K562 (cell line): Measurements from ENCODE around the gene REM2. TPM values are rescaled to one million over a fixed set of nuclear protein-coding genes. Genes with fewer than 3 reads are reported as not detected.
A peak's percentile ranks its signal among the peaks of the same experiment; 100 is the strongest.

Experiments
- ATAC-seq: fragments of 200-7000 bp; cut with Tn5 transposase; 3 replicates; pipeline ENCODE4 v1.9.1; 2020; ENCODE audit warnings: moderate library complexity
- BruUV-seq: library from RNA; stranded (reverse); fragments of 400-500 nt; replicated peaks from 2 replicates; lab custom pipeline; 2021; lab: Mats Ljungman, UMichigan
- CTCF ChIA-PET: fragments of 300-600 bp; formaldehyde crosslinking; extraction: SDS; loops from one replicate; lab custom pipeline; 2021; ENCODE audit warnings: low intra/inter-chr PET ratio; lab: Yijun Ruan, JAX
- POLR2A ChIA-PET: fragments of 300-600, 350-650 bp; sonication (Branson Sonifier 250); formaldehyde crosslinking; extraction: SDS; loops from one replicate; lab custom pipeline; 2021; ENCODE audit warnings: antibody characterized with exemption, inconsistent platforms; lab: Yijun Ruan, JAX
- DNase-seq, 4 experiments: peaks; one replicate each; pipeline versions ENCODE4 v3.0.0 to v3.0.0-alpha.2; 2011 to 2018; ENCODE audit warnings: low spot score in 3 of 4, mixed read lengths in 3 of 4; ENCODE audit errors: extremely low read depth in 1 of 4
- FAIRE-seq: peaks from 2 replicates; lab custom pipeline; 2011; peaks lifted over from hg19 to GRCh38; lab: Jason Lieb, UNC
- H2AFZ ChIP-seq: 2 replicates; pipeline ENCODE4 v1.6.0; 2011; ENCODE audit warnings: low read depth, low read length, control low read depth, inconsistent platforms
- H3K27ac ChIP-seq: fragments of 200-600 bp; 3 replicates; pipeline ENCODE4 v1.8.0; 2011; ENCODE audit warnings: low read depth, mild to moderate bottlenecking, control low read depth, inconsistent platforms, low read length, moderate library complexity, mixed read lengths; ENCODE audit errors: extremely low read depth
- H3K27me3 ChIP-seq, 2 experiments: fragments of 300-600 bp in 1 of 2; 2 replicates in 1 of 2; 3 replicates in 1 of 2; pipeline versions ENCODE4 v1.6.0 to v1.8.0; 2011; ENCODE audit warnings: inconsistent platforms in 2 of 2, low read length in 2 of 2, mild to moderate bottlenecking in 1 of 2, mixed read lengths in 1 of 2, moderate library complexity in 1 of 2; ENCODE audit not compliant: control insufficient read depth in 2 of 2, insufficient read depth in 2 of 2
- H3K36me3 ChIP-seq: fragments of 300-600 bp; 3 replicates; pipeline ENCODE4 v1.8.0; 2011; ENCODE audit warnings: mild to moderate bottlenecking, low read length, inconsistent platforms; ENCODE audit not compliant: control insufficient read depth, insufficient read depth
- H3K4me1 ChIP-seq, 2 experiments: fragments of 200-600 bp in 1 of 2; replicated peaks in 1 of 2; 2 replicates in 1 of 2; 3 replicates in 1 of 2; pipeline versions ENCODE4 v1.5.1 to v1.8.0; 2011; ENCODE audit warnings: inconsistent platforms in 2 of 2, low read length in 2 of 2, mild to moderate bottlenecking in 1 of 2, mixed read lengths in 1 of 2, moderate library complexity in 1 of 2; ENCODE audit not compliant: control insufficient read depth in 2 of 2, insufficient read depth in 2 of 2
- H3K4me2 ChIP-seq: 2 replicates; pipeline ENCODE4 v1.6.1; 2011; ENCODE audit warnings: low read length, control low read depth, inconsistent platforms, mixed read lengths; ENCODE audit not compliant: insufficient read depth
- H3K4me3 ChIP-seq: fragments of 200-600 bp; sonication (generic), shearing (Covaris generic); 2 replicates; pipeline ENCODE4 v1.5.1; 2016; ENCODE audit warnings: control low read depth, inconsistent platforms
- H3K79me2 ChIP-seq: fragments of 200-600 bp; 3 replicates; pipeline ENCODE4 v1.8.0; 2011; ENCODE audit warnings: low read length, inconsistent platforms; ENCODE audit not compliant: control insufficient read depth, insufficient read depth
- H3K9ac ChIP-seq, 2 experiments: 2 replicates each; pipeline versions ENCODE4 v1.6.0 to v1.6.1; 2011; ENCODE audit warnings: low read depth in 2 of 2, low read length in 2 of 2, control low read depth in 1 of 2, inconsistent platforms in 1 of 2, mild to moderate bottlenecking in 1 of 2, mixed read lengths in 1 of 2; ENCODE audit not compliant: insufficient read depth in 1 of 2
- H3K9me1 ChIP-seq: one replicate; pipeline ENCODE4 v1.6.0; 2011; ENCODE audit warnings: inconsistent platforms, mild to moderate bottlenecking, low read length, moderate library complexity; ENCODE audit not compliant: control insufficient read depth, insufficient read depth
- H3K9me3 ChIP-seq: replicated peaks from 2 replicates; pipeline ENCODE4 v1.5.1; 2011; ENCODE audit warnings: low read depth, low read length, inconsistent platforms; ENCODE audit not compliant: control insufficient read depth, insufficient read depth
- H4K20me1 ChIP-seq: replicated peaks from 2 replicates; pipeline ENCODE4 v1.6.1; 2011; ENCODE audit warnings: low read length, inconsistent platforms, mixed read lengths; ENCODE audit not compliant: control insufficient read depth, insufficient read depth
- CHD4 ChIP-seq: fragments of 200-600 bp; sonication (generic); IDR thresholded peaks from 3 replicates; pipeline ENCODE4 v1.6.1; 2012; ENCODE audit warnings: low read depth, mild to moderate bottlenecking, mixed read lengths, low read length, inconsistent platforms; ENCODE audit not compliant: insufficient read depth, insufficient replicate concordance, poor library complexity, severe bottlenecking
- GABPA ChIP-seq: fragments of 200-800 bp; sonication (Bioruptor generic); conservative IDR thresholded peaks from 2 replicates; pipeline ENCODE4 v1.6.1; 2016; ENCODE audit warnings: low read depth, missing genetic modification characterization, missing compliant biosample characterization
- HDAC6 ChIP-seq: IDR thresholded peaks from 2 replicates; pipeline ENCODE4 v1.6.1; 2012; ENCODE audit warnings: low read depth, mild to moderate bottlenecking, control low read depth, inconsistent platforms, low read length, moderate library complexity
- ILK ChIP-seq: fragments of 450-650 bp; IDR thresholded peaks from 2 replicates; pipeline ENCODE4 v1.6.1; 2016; ENCODE audit warnings: missing genetic modification characterization, low read depth, mild to moderate bottlenecking, missing compliant biosample characterization, moderate library complexity, borderline replicate concordance
- JUND ChIP-seq, 2 experiments: IDR thresholded peaks; 2 replicates in 1 of 2; 3 replicates in 1 of 2; pipeline ENCODE4 v1.6.1; 2011; ENCODE audit warnings: borderline replicate concordance in 2 of 2, low read depth in 2 of 2, low read length in 2 of 2, improper control_type of control experiment in 1 of 2, missing biosample characterization in 1 of 2, missing genetic modification characterization in 1 of 2, missing genetic modification reagents in 1 of 2
- MEIS2 ChIP-seq: fragments of 450-650 bp; IDR thresholded peaks from 2 replicates; pipeline ENCODE4 v1.6.1; 2014; ENCODE audit warnings: mild to moderate bottlenecking; ENCODE audit not compliant: partially characterized antibody
- NKRF ChIP-seq: fragments of 450-650 bp; IDR thresholded peaks from 2 replicates; pipeline ENCODE4 v1.6.1; 2016; ENCODE audit warnings: borderline replicate concordance
- RAD51 ChIP-seq: fragments of 450-650 bp; IDR thresholded peaks from 2 replicates; pipeline ENCODE4 v1.7.1; 2016; ENCODE audit warnings: low read depth, mild to moderate bottlenecking, borderline replicate concordance
- RBM14 ChIP-seq: fragments of 200-400 bp; formaldehyde crosslinking; IDR thresholded peaks from 2 replicates; pipeline ENCODE4 v1.6.1; 2018; ENCODE audit warnings: low read depth, mild to moderate bottlenecking, low read length, moderate library complexity, borderline replicate concordance; ENCODE audit not compliant: insufficient read depth
- RFX1 ChIP-seq: fragments of 450-650 bp; IDR thresholded peaks from 2 replicates; pipeline ENCODE4 v1.6.1; 2016; ENCODE audit warnings: mild to moderate bottlenecking, moderate library complexity
- TGIF2 ChIP-seq: sonication (generic); formaldehyde crosslinking; IDR thresholded peaks from 2 replicates; pipeline ENCODE4 v1.8.1; 2022; ENCODE audit warnings: mild to moderate bottlenecking, missing genetic modification reagents, moderate library complexity
- ZBTB2 ChIP-seq: fragments of 450-650 bp; IDR thresholded peaks from 2 replicates; pipeline ENCODE4 v1.6.1; 2016; ENCODE audit warnings: antibody characterized with exemption
- ZNF511 ChIP-seq: sonication (generic); formaldehyde crosslinking; IDR thresholded peaks from 2 replicates; pipeline ENCODE4 v1.8.0; 2022; ENCODE audit warnings: mild to moderate bottlenecking, missing genetic modification reagents
- ZNF79 ChIP-seq: fragments of 250-450 bp; sonication (Bioruptor Pico); IDR thresholded peaks from 2 replicates; pipeline ENCODE4 v1.4.0; 2020; ENCODE audit warnings: low read depth, mild to moderate bottlenecking, moderate library complexity
- WGBS: fragments of 100-300 bp; shearing (Covaris generic); methylation state at CpG from one replicate; pipeline ENCODE4 v1.1.6; 2016; ENCODE audit warnings: low coverage, mixed read lengths; ENCODE audit not compliant: insufficient coverage; ENCODE audit errors: missing lambda C conversion rate; 5-methylcytosine and 5-hydroxymethylcytosine counted together
- in situ Hi-C: fragments of 300-500 bp; cut with MboI; formaldehyde crosslinking; loops from 4 replicates; pipeline ENCODE4 v1.15.0; 2018; ENCODE audit warnings: inconsistent platforms, mixed read lengths
- intact Hi-C: fragments of 100-400 bp; cut with micrococcal nuclease; formaldehyde crosslinking; loops from 2 replicates; pipeline ENCODE4 v1.14.2; 2022
- polyA plus RNA-seq, 8 experiments: library from polyadenylated mRNA; depleted of rRNA in 4 of 8; stranded (reverse) in 5 of 8; unstranded in 3 of 8; fragments of >200 nt; fragmentation: Nextera tagmentation in 2 of 8; fragmentation: Illumina TruSeq in 1 of 8; extraction: Ambion mirVana in 2 of 8; extraction: Trizol in 1 of 8; gene quantifications; 2 replicates each; pipeline versions ENCODE4 v1.2.1 to v1.2.3, GENCODE V29; 2011 to 2014; ENCODE audit warnings: inconsistent platforms in 1 of 8, missing spikeins in 1 of 8
- total RNA-seq, 7 experiments: library from RNA; depleted of rRNA in 6 of 7; stranded (reverse); fragments of >200 nt in 6 of 7; fragmentation: Illumina TruSeq in 2 of 7; extraction: Trizol in 2 of 7; gene quantifications; 2 replicates each; pipeline versions ENCODE4 v1.2.1 to v1.2.3, GENCODE V29; 2011 to 2021; ENCODE audit warnings: low replicate concordance in 1 of 7

Gene REM2
- total and polyA plus RNA-seq, 9 of the 15 experiments (the other 6 are each of a cell fraction or from before 2014, with no cell fraction given): 0.18 to 1.0 (median 0.38) TPM

GRCh38 chr14:22875748-22876319 lies 7.2 kb upstream of the REM2 start:
- Histone ChIP-seq H3K4me3 (no peak overlapping the region), H3K79me2 (peaks cover 15% of the 10 kb centered on the region), H3K27ac (no peak overlapping the region), H3K36me3 (peaks cover 47% of the 10 kb centered on the region; the same call in 2 of the 3 replicates), H3K27me3 (no peaks in the 10 kb centered on the region), H3K9me3 (no peaks in the 10 kb centered on the region), H3K4me1 (peaks cover under 1 to 22% of the 10 kb centered on the region in 2 experiments; a peak in 3 of 5 replicates), H3K9me1 (no peaks in the 10 kb centered on the region), H3K9ac (peak overlapping the region in 1 of 2 experiments; percentile 15; a peak in 1 of 4 replicates), H4K20me1 (peaks cover 5% of the 10 kb centered on the region; the same call in 1 of the 2 replicates), H2AFZ (no peak overlapping the region), H3K4me2 (no peak overlapping the region)
- intact Hi-C loops (no loop called here), in situ Hi-C loops (no loop called here)
- BruUV-seq: no TSS peak
- ATAC-seq (no peak), DNase-seq (no peak), FAIRE-seq (no peak)
- 93% methylated on average over 18 of the region's 20 CpGs for WGBS
- ChIA-PET POLR2A (interaction anchor here (0.6 to 1.9 kb wide), 3 partner anchors 10 to 173 kb away, joined by 3 to 6 read pairs (median 3); no protein-coding TSS in a partner anchor), CTCF (no interaction called here)
- TF ChIP-seq ILK (tag): no peak
- no peak for TF ChIP-seq ZNF511 (CRISPR knock-in tag)
- no peak for TF ChIP-seq TGIF2 (CRISPR knock-in tag)
- TF ChIP-seq CHD4: no peak
- TF ChIP-seq RAD51: no peak
- no peak for TF ChIP-seq GABPA (tag)
- TF ChIP-seq ZNF79 (CRISPR knock-in tag): no peak
- no peak for TF ChIP-seq MEIS2
- no peak for TF ChIP-seq HDAC6
- no peak for TF ChIP-seq RFX1
- TF ChIP-seq ZBTB2: no peak
- TF ChIP-seq RBM14: no peak
- TF ChIP-seq JUND (IDR thresholded peaks at IDR 0.05; ENCODE audit: borderline replicate concordance, low read depth, low read length): no peak
- TF ChIP-seq JUND (tag; IDR thresholded peaks at IDR 0.05; ENCODE audit: borderline replicate concordance, low read depth, low read length): no peak
- TF ChIP-seq NKRF: no peak
